Activated effector memory CD4-positive, alpha-beta T cell treated with anti-CD3 and anti-CD28 coated beads, Interleukin-2, amount 50 U/mL, for 16 hours (primary cell): Measurements from ENCODE around the gene TRIM42.

ENCODE experiments used
- DNase-seq: peaks from one replicate; pipeline ENCODE4 v3.0.0-alpha.2; 2020

TRIM42 gene

DNA sequence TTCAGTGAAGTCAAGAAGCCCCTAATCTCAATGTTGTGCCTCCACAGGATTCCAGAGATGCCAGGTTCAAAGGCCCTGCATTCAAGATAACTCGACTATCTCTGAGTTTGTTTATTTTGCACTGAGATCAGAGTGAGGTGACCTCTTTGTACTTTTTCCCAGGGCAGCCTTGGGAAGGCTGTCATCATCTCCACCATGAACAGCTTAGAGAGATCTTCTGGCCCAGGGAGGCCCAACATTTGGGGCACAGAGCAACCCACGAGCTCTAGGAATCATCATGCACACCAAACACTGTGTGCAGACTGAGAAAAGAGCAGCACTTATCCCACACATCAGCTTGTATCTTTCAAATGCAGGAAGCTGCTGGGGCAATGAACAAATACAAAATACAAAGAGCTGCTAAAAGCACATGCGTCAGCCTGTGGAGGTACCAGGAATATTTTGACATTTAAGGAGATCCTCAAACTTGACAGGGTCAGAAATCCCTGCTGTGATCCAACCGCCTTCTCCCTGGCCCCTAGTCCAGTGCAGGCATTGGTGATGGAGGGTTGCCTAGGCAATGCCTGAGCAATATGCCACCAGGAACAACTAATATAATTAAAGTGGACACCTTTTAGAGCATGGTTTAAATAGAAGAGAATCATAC is 33.6 kb downstream of the TRIM42 start:
- no peak for DNase-seq

DNA sequence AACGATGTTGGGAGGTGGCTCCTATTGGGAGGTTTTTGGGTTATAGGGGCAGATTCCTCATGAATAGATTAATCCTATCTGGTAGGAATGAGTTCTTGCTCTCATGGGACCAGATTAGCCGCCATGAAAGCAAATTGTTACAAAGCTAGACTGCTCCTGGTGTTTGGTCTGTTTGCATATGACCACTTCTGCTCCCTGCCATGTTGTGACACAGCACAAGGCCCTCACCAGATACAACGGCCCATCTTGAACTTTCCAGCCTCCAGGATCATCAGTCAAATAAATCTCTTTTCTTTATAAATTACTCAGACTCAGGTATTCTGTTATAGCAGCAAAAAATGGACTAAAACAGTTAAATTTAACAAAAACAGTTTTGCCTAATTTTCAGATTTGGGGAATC is 34.4 kb downstream of the TRIM42 start:
- DNase-seq: no peak

DNA sequence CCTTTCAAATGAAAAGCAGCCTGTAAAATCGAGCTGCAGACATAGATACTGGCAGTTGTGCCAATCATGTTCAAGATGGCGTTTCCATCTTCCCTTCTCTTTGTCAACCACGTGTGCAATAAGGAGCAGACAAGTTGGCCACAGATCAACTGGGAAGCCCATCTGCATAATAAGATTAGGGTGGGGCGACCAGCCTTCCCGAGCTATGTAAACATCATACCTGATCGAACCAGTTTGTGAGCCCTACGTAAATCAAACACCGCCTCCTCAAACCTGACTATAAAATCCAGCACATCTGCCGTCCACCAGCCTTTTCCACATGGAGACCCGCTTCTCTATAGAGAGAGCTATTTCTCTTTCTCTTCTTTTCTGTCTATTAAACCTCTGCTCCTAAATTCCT is 37.2 kb downstream of the TRIM42 start:
- DNase-seq: no peak

DNA sequence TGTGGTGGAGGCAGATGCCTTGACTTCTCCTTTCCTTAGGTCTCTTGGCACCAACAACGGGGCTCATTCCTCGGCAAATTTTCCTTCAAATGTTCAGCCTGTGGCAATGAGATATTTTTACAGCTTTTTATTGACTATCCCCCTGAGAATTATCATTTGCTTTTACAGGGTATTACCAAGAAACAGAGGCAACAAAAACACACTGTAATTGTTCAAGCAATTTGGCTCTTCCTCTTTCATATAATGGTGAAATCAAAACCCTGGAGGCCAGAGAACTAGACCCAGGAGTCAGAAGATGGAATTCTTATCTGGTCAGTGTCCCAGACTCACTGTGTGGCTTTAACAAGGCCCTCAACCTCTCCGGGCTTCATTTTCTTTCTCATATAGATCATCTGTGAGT is 40.1 kb downstream of the TRIM42 start:
- DNase-seq: no peak

DNA sequence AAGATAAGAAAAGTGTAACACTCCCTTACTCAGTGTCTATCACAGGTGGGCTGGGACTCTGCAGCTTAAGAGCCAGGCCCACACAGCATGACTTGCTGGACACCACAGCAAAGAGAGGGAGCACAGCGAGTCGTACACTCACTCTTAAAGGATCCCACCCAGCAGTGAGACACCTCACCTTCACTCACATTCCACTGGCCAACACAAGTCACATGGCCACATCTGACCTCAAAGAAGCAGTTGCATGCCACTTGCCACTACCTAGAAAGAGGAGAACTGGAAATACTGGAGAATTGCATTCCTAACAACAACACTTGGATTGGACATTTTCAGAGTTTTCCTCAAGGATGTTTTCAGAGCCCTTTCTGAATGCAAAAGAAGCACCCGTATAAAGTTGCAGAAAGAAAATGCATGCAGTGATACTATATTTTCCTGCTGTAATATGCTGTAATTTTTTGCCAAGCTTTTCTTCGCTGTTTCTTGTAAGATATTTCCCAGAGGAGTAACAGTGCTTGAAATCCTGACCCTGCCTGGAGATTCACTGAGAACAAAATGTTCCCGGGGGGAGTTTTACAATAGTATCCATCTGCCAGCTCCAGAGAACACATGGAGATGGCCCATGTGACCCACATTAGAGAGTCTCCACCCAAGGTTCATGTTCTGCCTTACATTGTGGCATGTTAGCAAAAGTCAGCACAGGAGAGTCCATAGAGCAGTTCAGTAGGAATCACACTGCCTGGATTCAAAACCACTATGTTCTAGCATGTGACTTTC is 42.2 kb downstream of the TRIM42 start:
- no peak for DNase-seq

DNA sequence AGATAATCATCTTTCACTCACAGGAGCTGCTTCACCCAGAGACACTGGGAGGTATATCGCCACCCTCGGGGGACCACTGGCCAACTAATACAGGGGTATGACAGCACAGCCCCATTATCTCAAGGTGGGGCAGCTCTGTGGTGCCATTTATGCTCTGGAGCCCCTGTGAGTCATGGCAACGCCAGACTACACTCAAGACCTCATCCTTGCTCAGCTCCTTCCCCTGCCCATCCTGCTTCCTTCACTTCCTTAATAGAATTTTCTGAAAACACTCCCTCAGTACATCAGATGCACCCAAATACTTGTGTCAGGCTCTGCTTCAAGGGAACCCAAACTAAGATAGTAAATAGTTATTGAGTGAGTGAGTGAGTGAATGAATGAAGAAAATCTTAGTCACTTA is 45.7 kb downstream of the TRIM42 start:
- DNase-seq: no peak

DNA sequence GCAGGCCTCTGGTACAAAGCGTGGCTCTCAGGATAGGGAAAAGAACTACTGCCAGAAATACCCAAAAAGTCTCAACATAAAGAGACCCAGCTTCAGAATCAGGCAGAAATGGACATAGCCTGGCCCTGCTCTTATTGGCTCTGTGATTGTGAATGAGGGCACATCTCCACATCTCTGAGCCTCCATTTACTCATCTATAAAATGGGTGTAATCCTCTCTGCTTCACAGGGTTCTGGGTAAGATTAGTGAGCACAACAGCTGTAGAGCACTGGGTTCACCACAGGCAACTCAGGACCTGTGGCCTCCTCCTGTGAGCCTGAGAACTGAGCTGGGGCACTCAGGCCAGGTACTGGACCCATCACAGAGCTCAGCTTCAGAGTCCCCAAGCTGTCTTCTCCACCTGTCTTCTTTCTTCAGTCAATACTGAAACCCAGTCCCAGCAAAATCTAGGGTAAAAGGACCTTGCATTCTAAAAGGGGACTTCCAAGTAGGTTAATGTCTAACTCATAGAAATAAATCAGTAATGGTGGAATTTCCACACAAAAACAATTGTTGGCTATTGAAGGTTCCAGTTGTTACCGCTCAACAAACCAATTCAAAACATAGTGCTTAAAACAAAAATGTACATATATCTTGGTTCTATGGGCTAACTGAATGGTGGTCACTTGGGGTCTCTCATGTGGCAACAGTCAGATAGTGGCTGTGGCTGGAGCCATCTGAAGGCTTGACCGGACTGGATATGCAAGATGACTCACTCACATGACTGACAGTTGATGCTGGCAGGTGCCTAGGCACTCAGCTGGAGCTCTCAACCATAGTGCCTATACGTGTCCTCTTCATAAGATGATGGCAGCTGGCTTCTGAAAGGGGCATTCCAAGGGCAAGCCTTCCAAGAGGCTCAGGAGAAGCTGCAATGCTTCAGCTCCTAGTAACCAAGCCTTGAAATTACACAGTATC is 47.3 kb downstream of the TRIM42 start:
- DNase-seq: no peak

DNA sequence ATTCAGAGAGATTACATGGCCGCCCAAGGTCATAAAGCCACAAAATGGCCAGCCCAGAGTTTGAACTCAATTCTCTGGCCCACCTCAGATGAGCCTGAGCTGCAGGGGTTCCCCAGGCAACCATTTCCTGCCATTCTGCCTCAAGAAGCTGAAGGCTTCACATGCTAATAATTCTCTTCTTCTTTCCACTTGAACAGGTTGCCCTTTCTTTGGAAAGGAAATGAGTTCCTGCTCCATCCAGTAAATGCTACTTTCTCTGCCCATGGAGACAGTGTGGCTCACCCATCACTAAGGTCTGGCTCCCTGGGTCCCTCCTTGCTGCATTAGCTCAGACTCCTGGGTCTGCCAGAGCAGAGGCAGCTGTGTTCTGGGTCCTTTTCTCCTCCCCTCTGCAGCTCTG is 48.2 kb downstream of the TRIM42 start:
- no peak for DNase-seq

DNA sequence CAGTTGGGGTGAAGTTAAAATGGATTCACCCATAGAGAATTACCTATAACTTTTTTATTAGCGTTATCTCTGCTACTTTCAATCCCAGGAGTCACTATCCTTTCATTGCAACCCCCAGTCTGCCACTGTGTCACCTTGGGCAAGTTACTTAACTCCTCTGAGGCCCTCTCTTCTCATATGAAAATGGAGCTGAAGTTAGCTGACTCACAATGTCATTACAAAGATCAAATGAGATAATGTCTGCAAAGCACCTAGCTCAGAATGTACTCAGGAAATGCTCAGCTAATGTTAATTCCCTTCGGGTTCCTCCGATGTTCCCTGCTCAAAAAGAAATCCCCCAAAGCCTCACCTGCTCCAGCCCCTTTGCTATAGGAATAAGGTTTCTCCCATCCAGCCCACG is 50.0 kb downstream of the TRIM42 start:
- DNase-seq: no peak

DNA sequence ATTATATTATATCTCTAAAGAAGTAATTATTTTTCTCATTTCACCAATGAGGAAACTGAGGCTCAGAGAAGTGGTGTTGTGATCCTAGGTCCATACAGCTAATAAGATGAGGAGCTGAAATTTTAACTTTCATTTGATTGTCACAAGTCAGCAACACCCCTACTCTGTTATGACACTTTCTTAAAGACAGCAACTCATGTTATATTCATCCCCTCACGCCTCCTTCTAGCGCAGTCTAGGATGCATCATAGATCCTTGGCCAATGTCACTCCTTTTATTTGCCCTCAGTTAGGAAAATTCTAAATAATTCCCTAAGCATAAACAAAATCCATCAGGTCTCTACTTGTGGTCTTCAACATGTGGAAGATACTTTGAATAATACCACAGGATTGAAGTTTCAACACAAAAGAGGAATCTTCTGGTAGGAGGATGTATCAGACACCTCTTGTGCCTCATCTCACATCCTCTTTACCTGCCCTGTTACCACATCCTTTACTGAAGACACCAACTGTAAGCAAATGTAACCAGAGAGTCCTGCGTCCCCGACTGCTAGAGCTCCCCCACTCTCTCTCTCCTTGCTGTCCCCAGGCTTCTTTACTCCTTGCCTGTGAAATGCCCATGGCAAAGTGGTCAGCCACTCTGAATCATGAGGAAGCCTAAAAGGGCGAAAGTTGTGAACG is 53.7 kb downstream of the TRIM42 start:
- DNase-seq: no peak

DNA sequence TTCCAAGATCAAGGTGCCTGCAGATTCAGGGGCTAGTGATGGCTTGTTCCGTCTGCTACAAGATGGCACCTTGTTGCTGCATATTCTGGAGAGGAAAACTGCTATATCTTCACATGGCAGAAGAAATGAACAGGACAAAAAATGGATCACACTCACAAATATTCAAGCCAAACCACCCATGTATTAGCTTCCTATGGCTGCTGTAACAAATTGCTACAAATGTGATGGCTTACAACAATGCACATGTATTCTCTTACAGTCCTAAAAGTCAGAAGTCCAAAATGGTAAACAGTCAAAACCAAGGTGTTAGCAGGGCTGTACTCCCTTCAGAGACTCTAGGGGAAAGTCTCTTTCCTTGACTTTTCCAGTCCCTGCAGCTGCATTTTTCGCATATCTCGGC is 55.8 kb downstream of the TRIM42 start:
- no peak for DNase-seq

DNA sequence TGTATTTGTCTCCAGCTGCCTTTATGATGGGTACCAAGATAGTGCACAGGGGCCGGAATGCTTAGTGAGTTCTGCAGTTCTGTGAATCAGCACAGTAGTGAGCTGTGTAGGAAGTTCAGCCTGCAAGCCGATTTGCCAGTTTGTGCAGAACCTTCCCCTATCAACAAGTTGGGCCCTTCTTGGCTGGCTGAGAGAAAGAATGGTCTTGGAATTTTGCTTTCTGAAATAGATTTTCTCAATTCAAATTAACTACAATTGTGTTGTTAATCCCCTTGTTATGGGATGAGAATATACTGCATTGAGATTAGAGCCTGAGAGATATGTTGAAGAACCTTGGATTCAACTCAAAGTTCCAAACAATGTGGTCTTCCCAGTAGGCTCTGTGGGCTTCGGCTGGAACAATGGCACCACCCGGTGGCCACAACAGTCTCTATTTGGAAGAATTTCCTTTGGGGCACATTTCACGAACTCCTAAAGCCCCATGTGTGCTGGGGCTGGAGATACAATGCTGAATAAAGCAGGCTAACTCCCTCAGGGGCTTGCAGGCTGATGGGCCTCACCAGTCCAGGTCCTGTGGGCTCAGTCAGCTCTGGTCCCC is 59.1 kb downstream of the TRIM42 start:
- DNase-seq: no peak

DNA sequence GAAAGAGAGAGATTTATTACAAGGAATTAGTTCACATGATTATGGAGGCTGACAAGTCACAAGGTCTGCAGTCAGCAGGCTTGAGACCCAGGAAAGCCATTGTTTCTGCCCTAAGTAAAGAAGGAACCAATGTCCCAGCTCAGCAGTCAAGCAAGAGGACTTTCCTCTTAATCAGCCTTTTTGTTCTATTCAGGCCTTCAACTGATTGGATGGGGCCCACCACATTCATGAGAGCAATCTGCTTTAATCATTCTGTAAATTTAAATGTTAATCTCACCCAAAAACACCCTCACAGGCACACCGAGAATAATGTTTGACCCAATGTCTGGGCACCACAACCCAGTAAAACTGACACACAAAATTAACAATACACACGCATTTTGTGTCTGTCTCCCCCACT is 64.3 kb downstream of the TRIM42 start:
- no peak for DNase-seq

DNA sequence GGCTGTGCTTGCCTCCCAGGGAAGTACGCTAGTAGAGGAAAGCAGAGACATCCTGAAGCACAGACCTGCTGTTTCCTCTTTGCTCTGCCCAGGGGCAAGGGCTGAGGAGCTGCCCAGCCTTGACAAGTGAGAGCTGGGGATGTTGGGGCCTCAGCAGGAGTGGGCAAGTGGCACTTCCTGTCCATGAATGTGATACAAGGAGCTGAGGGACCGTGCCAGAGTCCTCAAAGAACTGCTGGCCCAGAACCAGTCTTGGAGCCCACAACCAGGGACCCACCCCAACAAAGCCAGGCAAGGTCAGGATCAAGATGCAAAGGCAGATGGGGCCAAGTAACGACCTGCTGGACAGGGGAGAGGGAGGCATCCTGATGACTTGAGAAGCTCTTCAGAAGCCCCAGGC is 70.3 kb downstream of the TRIM42 start:
- DNase-seq: no peak

DNA sequence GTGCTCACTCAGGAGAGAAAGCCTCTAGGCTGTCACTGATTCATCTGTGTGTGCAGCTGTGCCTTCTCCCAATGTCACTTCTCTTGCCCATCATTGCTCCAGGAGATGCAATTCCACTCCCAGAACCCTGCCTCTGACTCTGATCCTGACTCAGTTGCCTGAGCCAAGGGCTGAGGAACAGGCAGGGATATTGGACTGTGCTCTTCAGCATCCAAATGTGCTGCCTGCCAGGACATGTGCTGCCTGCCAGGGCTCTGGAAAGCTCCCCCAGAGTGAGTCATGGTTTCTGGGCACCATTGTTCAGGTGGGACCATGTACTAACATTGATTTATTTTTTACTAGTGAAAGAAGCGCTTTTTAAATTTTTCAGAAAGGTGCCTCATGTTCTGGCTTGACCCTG is 71.0 kb downstream of the TRIM42 start:
- no peak for DNase-seq
